22Rv1 (cell line): ENCODE data around the gene MAN2A1.

Experiments
- ZFX ChIP-seq: fragments of 450-650 bp; IDR thresholded peaks from 2 replicates; pipeline ENCODE4 v1.6.1; 2017; ENCODE audit warnings: antibody characterized with exemption, borderline replicate concordance
- TF ChIP-seq, protein P1 (sequence below): fragments of 450-650 bp; IDR thresholded peaks from 2 replicates; pipeline ENCODE4 v1.5.1; 2017; ENCODE audit warnings: mild to moderate bottlenecking

DNA sequence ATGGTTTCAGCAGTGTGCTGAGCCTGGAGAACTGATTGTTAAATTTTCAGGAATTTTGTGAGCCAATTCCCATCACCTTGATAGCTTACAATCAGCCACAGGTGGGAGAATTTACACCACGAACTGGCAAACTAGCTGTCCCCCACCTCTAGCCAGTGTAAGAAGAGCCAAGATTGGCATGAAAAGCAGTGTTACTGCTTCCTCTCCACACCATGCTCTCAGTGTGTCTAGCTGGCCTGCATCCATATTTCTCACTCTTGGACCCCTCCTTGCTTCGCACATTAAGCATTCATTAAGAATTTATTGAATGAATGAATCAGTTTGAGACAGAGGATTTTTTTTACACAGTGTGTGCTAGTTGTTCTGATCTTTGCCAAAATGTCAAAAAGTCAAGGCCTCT, 36.7 kb upstream of the MAN2A1 start:
- TF ChIP-seq, protein P1, sequence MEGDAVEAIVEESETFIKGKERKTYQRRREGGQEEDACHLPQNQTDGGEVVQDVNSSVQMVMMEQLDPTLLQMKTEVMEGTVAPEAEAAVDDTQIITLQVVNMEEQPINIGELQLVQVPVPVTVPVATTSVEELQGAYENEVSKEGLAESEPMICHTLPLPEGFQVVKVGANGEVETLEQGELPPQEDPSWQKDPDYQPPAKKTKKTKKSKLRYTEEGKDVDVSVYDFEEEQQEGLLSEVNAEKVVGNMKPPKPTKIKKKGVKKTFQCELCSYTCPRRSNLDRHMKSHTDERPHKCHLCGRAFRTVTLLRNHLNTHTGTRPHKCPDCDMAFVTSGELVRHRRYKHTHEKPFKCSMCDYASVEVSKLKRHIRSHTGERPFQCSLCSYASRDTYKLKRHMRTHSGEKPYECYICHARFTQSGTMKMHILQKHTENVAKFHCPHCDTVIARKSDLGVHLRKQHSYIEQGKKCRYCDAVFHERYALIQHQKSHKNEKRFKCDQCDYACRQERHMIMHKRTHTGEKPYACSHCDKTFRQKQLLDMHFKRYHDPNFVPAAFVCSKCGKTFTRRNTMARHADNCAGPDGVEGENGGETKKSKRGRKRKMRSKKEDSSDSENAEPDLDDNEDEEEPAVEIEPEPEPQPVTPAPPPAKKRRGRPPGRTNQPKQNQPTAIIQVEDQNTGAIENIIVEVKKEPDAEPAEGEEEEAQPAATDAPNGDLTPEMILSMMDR = no peak
- no peak for TF ChIP-seq ZFX
